ENCODE measurements around the gene ARHGEF17.

DNA sequence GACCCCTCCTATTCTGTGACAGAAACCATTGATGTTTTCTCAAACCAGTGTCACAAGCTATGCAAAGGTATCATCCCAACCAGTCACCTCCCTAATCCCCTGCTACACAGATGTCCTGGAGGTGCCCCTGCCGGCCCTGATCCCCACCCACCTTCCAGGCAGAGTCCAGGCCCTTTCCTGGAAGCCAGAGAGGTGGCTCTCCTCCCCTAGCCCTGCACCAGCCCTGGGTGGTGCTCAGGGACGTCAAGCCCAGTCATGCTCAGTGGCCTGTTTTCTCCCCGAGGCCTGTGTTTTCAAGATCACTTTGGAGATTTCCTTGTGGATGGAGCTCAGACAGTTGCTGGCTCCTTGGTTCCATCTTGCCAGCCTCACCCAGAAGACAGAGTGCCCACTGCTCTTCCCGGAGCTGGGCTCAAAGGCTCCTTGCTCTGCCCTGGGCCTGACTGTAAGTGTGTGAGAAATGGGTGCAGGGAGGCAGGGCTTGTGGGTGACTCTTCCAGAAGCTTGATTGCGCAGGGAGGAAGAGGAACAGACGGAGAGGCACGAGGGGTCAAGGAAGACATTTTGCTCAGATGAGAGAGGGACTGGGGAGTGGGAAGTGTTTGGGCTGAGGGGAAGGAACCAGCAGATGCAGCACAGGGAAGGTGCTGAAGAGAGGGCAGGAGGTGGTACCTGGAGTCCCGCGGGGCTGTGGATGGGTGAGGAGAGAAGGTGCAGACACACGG lies 24.6 kb upstream of the ARHGEF17 start:
- TF ChIP-seq, protein P1, sequence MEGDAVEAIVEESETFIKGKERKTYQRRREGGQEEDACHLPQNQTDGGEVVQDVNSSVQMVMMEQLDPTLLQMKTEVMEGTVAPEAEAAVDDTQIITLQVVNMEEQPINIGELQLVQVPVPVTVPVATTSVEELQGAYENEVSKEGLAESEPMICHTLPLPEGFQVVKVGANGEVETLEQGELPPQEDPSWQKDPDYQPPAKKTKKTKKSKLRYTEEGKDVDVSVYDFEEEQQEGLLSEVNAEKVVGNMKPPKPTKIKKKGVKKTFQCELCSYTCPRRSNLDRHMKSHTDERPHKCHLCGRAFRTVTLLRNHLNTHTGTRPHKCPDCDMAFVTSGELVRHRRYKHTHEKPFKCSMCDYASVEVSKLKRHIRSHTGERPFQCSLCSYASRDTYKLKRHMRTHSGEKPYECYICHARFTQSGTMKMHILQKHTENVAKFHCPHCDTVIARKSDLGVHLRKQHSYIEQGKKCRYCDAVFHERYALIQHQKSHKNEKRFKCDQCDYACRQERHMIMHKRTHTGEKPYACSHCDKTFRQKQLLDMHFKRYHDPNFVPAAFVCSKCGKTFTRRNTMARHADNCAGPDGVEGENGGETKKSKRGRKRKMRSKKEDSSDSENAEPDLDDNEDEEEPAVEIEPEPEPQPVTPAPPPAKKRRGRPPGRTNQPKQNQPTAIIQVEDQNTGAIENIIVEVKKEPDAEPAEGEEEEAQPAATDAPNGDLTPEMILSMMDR (IDR thresholded peaks at IDR 0.05), result no peak
- TF ChIP-seq POLR2A (IDR thresholded peaks at IDR 0.05), result no peak

Data from testis (tissue), 2 donors.